Activated CD8-positive, alpha-beta T cell treated with anti-CD3 and anti-CD28 coated beads, Interleukin-2, amount 10 ng/mL, durations not matched to agents 7 days and 5 days (primary cell): ENCODE measurements around the gene DCUN1D5. TPM values are rescaled to one million over a fixed set of nuclear protein-coding genes. Genes with fewer than 3 reads are reported as not detected.
"Not testable (repeated sequence)": the region's sequence is repeated elsewhere in the genome, so short reads cannot be mapped to it uniquely, and the experiment has no call there.

Source experiments
- ATAC-seq: fragments of 150-1000 bp; cut with Tn5 transposase; one replicate; pipeline ENCODE4 v1.10.0; 2021; ENCODE audit warnings: moderate library complexity
- CTCF ChIA-PET: fragments of 350-600 bp; sonication (Branson Sonifier 250); formaldehyde crosslinking; loops from one replicate; lab custom pipeline; 2021; ENCODE audit warnings: antibody characterized with exemption; lab: Charles Lee
- POLR2A ChIA-PET: fragments of 350-600 bp; sonication (Branson Sonifier 250); formaldehyde crosslinking; loops from one replicate; lab custom pipeline; 2021; ENCODE audit warnings: antibody characterized with exemption; lab: Charles Lee
- DNase-seq: peaks from one replicate; pipeline ENCODE4 v3.0.0-alpha.2; 2020
- H3K27ac Mint-ChIP-seq: one replicate; pipeline ENCODE4 v1.8.0; 2021; ENCODE audit warnings: mild to moderate bottlenecking, mixed read lengths
- H3K27me3 Mint-ChIP-seq: one replicate; pipeline ENCODE4 v1.8.0; 2021; ENCODE audit warnings: low read depth, mixed read lengths
- H3K36me3 Mint-ChIP-seq: one replicate; pipeline ENCODE4 v1.8.0; 2021; ENCODE audit warnings: low read depth, mixed read lengths
- H3K4me1 Mint-ChIP-seq: one replicate; pipeline ENCODE4 v1.8.0; 2021; ENCODE audit warnings: low read depth, mixed read lengths
- H3K4me3 Mint-ChIP-seq: one replicate; pipeline ENCODE4 v1.8.0; 2021; ENCODE audit warnings: mild to moderate bottlenecking, mixed read lengths
- H3K9me3 Mint-ChIP-seq: one replicate; pipeline ENCODE4 v1.8.0; 2022; ENCODE audit warnings: mixed read lengths; ENCODE audit not compliant: insufficient read depth
- total RNA-seq, 2 experiments: library from RNA; stranded (reverse); gene quantifications; one replicate each; pipeline ENCODE4 v1.2.3, GENCODE V29; 2021

Gene DCUN1D5
- total RNA-seq, 2 experiments from 2014 or later = 31.3 to 34.0 TPM

DNA sequence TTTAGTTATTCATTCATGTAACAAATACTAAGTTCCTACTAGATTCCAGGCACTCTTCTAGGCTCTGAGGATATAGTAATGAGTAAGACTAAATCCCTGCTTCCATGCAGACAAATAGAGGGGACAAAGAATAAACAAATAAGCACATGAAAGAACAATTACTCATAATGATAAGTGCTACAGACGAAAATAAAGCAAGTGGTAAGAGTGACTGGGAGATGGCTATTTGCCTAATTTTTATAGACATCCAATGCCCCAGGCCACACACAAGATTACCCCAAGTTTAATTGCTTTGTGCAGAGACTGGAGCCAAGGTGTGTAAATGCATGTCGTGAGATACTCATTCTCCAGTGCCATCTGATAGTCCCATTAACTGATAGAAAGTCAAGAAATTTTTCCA, 62.6 kb downstream of the DCUN1D5 start:
- Mint-ChIP-seq H3K9me3 (no peaks in the 10 kb centered on the region), H3K27me3 (no peaks in the 10 kb centered on the region), H3K27ac (no peak overlapping the region), H3K4me3 (no peak overlapping the region), H3K36me3 (no peaks in the 10 kb centered on the region), H3K4me1 (peaks cover 8% of the 10 kb centered on the region)
- ATAC-seq = no peak
- ChIA-PET POLR2A (no interaction called here), CTCF (no interaction called here)
- DNase-seq = no peak

DNA sequence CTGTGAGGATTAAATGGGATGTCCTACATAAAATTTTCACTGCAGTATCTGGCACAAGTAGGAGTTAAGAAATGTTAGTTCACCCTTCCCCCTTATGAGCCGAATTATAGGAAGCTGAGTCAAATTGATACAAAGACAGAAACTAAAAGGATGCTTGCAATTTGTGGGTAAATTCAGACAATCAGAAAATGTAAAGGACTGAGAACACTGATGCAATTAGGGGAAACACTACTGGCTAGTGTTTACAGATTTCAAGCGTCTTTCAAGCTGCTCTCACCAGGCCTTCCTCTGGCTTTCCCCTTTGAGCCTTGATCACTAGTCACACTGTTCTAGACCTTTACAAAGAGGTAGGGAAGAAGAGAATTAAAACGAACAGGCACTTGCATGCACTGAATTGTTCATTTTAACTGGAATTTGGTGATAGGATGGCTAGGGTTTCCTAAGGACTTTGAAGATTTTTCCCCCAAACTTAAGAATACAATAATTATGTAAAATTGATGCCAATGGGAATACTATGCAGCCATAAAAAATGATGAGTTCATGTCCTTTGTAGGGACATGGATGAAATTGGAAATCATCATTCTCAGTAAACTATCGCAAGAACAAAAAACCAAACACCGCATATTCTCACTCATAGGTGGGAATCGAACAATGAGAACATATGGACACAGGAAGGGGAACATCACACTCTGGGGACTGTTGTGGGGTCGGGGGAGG, 63.5 kb downstream of the DCUN1D5 start:
- H3K9me3 Mint-ChIP-seq, H3K4me3 Mint-ChIP-seq, POLR2A ChIA-PET, H3K4me1 Mint-ChIP-seq, H3K36me3 Mint-ChIP-seq, H3K27me3 Mint-ChIP-seq, DNase-seq: not testable (repeated sequence)
- peak overlapping the region; percentile 10 for H3K27ac Mint-ChIP-seq
- CTCF ChIA-PET = interaction anchor here (0.7 to 1.9 kb wide), 5 partner anchors 8 to 64 kb away, joined by 3 to 8 read pairs (median 3); partner anchors contain the start of gene DCUN1D5
- ATAC-seq = peak; percentile 42

DNA sequence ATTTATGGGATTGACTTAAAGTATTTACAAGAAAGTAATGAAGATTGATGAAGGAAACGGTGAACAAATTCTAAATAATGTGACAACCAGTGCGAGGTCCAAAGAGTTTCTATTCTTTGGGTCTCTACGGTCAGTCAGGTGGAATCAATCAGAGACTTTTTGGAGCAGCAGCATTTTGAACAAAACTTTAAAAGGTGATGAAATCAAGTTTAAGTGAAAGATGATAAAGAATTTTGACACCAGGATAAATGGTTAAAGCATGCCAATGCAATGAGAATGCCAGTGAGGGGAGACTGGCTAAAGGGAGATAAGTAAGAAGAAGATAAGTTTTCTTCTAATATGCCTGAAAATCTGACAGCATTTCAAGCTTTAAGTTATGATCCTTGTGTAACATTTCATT, 67.9 kb downstream of the DCUN1D5 start:
- CTCF ChIA-PET = no interaction called here
- DNase-seq = no peak
- Mint-ChIP-seq H3K4me1 (peaks cover 5% of the 10 kb centered on the region), H3K4me3 (no peak overlapping the region), H3K9me3 (no peaks in the 10 kb centered on the region), H3K27ac (no peak overlapping the region), H3K27me3 (peaks cover 3% of the 10 kb centered on the region), H3K36me3 (no peaks in the 10 kb centered on the region)
- POLR2A ChIA-PET = no interaction called here
- no peak for ATAC-seq

DNA sequence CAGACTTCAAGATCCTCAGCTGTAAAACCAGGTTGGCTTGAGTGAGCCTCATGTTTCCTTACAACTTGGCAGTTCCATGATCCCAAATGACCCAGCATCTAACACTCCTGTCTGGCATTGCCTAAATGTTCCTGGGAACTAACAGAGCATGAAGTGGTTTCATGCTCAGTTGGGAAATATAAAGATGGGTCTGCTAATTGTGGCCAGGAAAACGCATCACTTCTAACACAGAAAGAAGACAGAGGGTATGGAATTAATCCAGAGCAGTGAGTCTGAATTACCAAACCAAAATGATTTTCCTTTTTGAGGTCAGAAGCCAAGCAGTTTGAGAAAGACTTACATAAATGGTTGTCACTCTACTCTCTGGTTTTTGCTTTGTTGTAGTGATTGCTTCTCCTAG, 75.9 kb downstream of the DCUN1D5 start:
- no peak overlapping the region for H3K27ac Mint-ChIP-seq
- no peak overlapping the region for H3K4me3 Mint-ChIP-seq
- no peaks in the 10 kb centered on the region for H3K4me1 Mint-ChIP-seq
- DNase-seq = no peak
- POLR2A ChIA-PET = no interaction called here
- peaks cover 10% of the 10 kb centered on the region for H3K27me3 Mint-ChIP-seq
- H3K36me3 Mint-ChIP-seq = no peaks in the 10 kb centered on the region
- no peaks in the 10 kb centered on the region for H3K9me3 Mint-ChIP-seq
- CTCF ChIA-PET = no interaction called here
- ATAC-seq = no peak

DNA sequence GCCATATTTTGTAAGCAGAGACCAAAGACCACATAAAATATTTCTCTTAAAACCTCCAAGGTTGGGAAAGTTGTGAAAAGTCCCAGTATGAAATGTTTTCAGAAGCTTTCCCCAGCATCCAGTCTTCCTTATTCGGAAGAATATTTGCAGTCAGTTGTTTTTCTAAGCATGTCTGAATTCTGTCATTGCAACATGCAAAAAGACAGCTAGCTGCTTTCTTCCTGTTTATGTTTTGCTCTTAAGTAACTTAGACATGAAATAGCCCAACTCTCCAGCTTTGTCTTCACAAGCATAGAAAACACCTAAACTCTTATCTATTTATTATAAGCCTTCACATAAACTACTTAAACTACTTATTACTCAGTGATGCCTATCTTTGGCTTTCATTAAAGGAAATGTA, 78.5 kb downstream of the DCUN1D5 start:
- Mint-ChIP-seq H3K4me3 (no peak overlapping the region), H3K4me1 (no peaks in the 10 kb centered on the region), H3K27me3 (peaks cover 11% of the 10 kb centered on the region), H3K36me3 (no peaks in the 10 kb centered on the region), H3K9me3 (peaks cover 7% of the 10 kb centered on the region), H3K27ac (no peak overlapping the region)
- ATAC-seq (no peak), DNase-seq (no peak)
- CTCF ChIA-PET = no interaction called here
- POLR2A ChIA-PET = interaction anchor here (1.0 kb wide), 1 partner anchor 23 kb away, joined by 3 read pairs; no protein-coding TSS in a partner anchor

Other genes with a start within 250 kb of the DCUN1D5 start
- not detected for gene MMP3, start 248.6 kb downstream of the DCUN1D5 start, total RNA-seq
- not detected for gene MMP12, start 217.2 kb downstream of the DCUN1D5 start, total RNA-seq
- gene MMP13, start 136.4 kb downstream of the DCUN1D5 start, total RNA-seq = not detected
- gene DYNC2H1, start 17.3 kb upstream of the DCUN1D5 start, total RNA-seq = 1 to 10 TPM; 1.6 to 1.7 TPM